ENCODE results near the gene ITGB1BP1.

- no peak for TF ChIP-seq EZH2 (optimal IDR thresholded peaks at IDR 0.05; ENCODE audit: low read depth, low read length)
- TF ChIP-seq, protein P1, sequence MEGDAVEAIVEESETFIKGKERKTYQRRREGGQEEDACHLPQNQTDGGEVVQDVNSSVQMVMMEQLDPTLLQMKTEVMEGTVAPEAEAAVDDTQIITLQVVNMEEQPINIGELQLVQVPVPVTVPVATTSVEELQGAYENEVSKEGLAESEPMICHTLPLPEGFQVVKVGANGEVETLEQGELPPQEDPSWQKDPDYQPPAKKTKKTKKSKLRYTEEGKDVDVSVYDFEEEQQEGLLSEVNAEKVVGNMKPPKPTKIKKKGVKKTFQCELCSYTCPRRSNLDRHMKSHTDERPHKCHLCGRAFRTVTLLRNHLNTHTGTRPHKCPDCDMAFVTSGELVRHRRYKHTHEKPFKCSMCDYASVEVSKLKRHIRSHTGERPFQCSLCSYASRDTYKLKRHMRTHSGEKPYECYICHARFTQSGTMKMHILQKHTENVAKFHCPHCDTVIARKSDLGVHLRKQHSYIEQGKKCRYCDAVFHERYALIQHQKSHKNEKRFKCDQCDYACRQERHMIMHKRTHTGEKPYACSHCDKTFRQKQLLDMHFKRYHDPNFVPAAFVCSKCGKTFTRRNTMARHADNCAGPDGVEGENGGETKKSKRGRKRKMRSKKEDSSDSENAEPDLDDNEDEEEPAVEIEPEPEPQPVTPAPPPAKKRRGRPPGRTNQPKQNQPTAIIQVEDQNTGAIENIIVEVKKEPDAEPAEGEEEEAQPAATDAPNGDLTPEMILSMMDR (IDR thresholded peaks at IDR 0.05; ENCODE audit: low read length) = no peak
- no peak for TF ChIP-seq EZH2phosphoT487 (IDR thresholded peaks at IDR 0.05; ENCODE audit: low read length)
Measured at GRCh38 chr2:9391961-9392720, 31.2 kb downstream of the ITGB1BP1 start.

Measured in MM.1S (cell line).